ENCODE data around the gene LRRC23.
A peak's percentile ranks its signal among the peaks of the same experiment; 100 is the strongest.
"Not testable (repeated sequence)": the region's sequence is repeated elsewhere in the genome, so short reads cannot be mapped to it uniquely, and the experiment has no call there.

The LRRC23 gene, protein sequence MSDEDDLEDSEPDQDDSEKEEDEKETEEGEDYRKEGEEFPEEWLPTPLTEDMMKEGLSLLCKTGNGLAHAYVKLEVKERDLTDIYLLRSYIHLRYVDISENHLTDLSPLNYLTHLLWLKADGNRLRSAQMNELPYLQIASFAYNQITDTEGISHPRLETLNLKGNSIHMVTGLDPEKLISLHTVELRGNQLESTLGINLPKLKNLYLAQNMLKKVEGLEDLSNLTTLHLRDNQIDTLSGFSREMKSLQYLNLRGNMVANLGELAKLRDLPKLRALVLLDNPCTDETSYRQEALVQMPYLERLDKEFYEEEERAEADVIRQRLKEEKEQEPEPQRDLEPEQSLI

DNA sequence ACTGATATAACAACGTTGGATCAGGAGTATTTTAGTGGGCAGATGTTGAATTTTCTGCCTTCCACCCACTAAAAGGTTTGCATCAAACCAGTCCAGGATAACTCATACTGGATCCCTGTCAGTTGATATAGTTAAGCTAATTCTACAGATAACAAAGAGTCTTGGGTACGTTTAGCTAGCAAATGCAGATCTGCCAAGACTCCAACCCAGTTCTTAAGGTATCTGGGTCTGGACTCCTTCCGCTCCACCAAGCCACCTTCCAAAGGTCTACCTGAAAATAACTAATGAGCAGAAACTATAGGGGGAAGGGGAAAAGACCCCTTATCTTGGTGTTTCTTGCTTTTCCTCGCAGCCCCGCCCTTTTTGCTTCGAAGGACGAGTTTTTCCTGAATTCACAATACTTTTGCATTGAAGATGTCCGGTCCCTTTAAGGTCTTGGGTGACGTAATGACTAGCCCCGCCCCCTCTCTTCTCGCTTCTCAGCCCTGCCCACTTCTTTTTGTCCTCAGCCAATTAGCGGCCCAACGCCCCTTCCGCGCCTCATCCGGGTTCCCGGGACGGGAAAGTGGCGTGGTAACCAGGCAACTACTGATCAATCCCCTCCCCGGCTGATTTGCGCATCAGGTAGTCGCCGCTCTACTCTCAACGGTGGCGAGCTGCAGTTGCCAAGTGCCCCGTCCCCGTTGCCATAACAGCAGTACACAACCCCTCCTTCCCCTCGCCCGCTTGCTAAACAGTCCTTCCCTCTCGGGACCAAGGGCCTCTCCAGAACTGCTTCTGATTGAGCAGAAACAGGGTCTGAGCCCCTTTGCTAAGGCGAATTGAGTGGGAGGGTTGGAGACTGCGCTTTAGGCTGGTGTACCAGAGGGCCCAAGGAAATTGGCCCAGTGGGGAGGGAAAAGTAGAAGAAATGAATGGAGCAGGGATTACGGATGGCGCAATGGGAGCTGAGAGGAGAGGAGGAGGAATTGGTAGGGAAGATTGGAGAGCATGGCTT is at the start of gene LRRC23:
TSS of gene LRRC23 (plus strand) at position 543 of the 997 bp plus-strand sequence. CDS start 812 bp downstream, outside the sequence.
- DNase-seq = peak; percentile 95

DNA sequence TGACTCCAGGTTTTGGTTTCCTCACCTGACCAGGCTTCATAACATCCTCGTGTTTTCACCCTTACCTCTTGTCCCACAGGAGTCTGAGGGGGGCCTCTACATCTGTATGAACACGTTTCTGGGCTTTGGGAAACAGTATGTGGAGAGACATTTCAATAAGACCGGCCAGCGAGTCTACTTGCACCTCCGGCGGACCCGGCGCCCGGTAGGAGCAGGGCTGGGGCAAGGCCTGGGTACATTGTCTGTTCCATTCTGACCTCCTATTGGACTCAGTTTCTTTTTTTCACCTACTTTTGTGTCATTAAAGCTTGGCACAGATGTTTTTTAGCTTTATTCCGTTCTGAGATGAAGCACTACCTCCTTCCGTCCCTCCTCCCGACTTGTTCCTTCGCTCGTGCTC is 49.3 kb upstream of the LRRC23 start:
- DNase-seq = no peak

DNA sequence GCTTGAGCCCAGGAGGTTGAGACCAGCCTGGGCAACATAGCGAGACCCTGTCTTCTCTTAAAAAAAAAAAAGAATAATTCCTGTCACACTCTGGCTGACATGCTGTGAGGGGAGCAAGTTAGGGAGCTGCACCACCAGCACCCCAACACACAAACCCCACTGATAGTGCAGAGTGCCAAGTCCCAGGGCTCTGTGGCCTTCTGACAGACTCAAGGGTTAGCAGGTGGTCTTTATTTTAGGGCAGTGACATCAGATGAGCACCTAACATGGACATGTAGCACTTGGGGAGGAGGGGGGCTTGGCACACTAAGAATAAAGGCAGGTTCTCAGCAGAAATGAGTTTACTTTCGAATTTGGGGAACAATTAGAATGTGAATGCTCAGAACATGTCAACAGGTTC is 45.8 kb upstream of the LRRC23 start:
- DNase-seq = no peak

DNA sequence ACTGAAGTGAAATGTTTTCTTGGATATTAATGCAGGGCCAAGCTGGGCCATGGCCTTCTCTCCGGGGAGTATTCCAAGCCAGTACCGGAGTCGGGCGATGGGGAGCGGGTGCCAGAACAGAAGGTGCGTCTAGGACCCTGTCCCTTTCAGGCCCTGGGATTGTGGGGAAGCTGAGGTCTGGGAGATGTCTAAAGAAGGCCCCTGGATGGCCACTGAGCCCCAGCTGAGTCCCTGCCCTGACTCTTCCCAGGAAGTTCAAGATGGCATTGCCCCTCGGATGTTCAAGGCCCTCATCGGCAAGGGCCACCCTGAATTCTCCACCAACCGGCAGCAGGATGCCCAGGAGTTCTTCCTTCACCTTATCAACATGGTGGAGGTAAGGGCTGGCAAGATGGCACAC is 44.5 kb upstream of the LRRC23 start:
- no peak for DNase-seq

DNA sequence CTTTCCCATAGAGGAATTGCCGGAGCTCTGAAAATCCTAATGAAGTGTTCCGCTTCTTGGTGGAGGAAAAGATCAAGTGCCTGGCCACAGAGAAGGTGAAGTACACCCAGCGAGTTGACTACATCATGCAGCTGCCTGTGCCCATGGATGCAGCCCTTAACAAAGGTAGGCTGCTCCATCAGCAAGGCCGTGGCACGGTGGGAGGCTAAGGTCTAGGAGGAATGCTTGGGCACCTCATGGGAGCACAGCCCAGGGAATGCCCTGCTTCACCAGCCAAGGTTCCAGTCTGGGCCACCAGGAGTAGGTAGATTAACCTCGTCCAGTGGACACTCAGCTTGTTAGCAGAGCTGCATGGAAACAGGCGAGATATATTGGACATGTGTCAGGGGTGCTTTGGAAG is 43.7 kb upstream of the LRRC23 start:
- no peak for DNase-seq

DNA sequence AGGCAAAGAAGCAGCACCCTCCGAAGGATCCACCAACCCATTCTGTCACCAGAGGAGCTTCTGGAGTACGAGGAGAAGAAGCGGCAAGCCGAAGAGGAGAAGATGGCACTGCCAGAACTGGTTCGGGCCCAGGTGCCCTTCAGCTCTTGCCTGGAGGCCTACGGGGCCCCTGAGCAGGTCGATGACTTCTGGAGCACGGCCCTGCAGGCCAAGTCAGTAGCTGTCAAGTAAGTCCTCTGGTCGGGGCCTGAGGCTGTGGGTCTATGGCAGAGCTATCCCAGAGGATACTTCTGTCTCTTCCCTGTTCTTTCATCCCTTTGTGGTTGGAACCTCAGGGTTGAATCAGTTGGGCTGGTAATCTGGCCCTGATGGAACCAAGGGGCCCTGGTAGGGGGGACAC is 43.2 kb upstream of the LRRC23 start:
- DNase-seq = no peak

DNA sequence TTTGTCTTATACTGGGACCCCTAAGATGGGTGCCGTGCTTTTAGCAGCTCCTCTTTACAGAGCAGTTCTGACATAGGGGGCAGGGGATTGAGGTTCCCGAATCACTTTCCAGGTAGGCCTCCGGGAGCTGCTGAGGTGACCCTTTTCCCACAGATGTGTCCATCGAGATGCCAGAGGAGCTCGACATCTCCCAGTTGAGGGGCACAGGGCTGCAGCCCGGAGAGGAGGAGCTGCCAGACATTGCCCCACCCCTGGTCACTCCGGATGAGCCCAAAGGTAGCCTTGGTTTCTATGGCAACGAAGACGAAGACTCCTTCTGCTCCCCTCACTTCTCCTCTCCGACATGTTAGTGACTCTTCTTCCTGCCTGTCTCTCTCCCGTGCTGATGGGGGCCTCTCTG is 41.6 kb upstream of the LRRC23 start:
- DNase-seq = no peak

DNA sequence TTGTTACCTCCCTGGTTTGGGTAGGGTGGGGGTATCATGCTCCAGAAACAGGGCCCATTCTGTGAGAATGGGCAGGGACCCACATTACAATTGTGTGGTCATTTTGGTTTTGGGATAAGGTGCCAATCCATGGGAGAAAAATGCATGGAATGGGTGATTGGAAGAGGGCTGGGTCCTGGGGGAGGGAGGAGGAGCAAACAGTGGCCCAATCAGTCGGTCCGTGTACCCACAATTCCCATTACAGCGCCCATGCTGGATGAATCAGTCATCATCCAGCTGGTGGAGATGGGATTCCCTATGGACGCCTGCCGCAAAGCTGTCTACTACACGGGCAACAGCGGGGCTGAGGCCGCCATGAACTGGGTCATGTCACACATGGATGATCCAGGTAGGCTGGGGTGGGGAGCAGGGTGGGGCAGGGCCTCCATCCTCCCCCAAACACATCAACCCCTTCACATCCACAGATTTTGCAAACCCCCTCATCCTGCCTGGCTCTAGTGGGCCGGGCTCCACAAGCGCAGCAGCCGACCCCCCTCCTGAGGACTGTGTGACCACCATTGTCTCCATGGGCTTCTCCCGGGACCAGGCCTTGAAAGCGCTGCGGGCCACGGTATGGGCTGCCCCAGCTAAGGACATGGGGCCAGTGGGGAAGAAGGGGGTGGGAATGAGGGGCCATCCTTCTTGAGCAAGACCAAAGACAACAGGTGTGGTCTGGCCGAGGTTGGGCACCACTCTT is 40.9 kb upstream of the LRRC23 start:
- no peak for DNase-seq

DNA sequence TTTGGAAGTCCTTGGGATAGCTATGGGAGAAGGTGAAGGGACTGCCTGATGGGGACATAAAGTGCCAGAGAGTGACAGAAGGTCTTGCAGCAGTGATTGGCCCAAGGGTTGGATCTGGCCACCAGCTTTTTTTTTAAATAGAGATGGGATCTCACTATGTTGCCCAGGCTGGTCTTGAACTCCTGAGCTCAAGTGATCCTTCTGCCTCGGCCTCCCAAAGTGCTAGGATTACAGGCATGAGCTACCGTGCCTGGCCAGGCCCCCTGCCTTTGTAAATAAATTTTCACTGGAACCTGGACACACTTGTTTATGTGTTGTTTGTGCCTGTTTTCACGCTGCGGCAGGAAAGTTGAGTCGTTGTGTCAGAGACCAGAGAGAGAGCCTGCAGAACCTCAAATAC is 39.3 kb upstream of the LRRC23 start:
- DNase-seq = not testable (repeated sequence)

DNA sequence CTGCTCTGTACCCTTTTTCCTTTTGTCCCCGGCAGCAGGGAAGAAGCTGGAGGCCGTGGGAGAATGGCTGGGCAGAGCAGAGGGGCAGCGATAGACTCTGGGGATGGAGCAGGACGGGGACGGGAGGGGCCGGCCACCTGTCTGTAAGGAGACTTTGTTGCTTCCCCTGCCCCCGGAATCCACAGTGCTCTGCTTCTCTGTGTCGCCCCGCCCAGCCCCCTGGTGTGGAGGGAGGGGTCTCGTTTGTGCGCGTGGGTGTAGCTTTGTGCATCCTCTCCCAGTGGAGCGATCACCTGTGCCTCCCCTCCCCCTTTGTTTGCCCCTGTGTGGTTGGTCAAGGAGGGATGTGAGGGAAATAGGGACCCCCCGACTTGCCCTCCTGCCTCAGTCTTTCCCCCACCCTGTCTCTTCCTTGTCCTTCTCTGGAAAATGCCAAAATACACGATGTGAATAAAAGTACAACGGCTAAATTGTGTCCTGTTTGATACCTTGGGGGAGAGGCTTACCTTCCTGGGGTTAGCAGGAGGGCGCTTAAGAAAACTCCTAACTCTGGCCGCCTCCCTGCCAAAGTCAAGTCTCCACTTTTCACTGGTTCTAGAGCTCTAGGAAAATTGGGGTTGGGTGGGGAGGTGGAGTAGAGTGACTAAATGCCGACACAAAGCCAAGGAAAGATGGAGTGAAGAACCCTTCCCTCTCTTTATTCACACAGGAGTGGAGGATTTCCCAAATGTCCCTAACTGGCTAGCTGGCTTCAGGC is 38.3 kb upstream of the LRRC23 start:
- DNase-seq = no peak

DNA sequence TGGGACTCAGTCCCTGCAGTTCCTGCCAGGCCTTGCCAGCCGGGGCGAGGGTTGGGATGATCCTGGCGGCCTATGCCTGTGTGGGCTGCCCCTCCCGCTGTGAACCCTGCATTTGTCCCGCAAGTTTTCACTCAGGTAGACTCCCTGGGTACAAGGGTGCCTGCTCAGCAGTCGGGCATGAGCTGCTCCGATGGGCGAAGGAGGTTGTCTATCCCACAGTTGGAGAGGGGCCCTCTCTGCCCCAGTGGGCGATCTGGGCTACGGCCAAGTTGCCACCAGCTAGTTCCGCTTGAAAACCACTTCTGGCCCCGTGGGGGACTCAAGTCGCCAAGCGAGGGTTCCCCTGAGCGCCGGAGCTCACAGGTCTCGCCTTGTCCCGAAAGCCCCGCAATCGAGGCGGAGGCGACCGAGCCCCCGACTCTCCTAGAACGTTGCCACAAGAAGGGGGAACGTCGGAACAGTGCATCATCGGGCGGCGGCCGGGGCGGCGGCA is 37.7 kb upstream of the LRRC23 start:
- no peak for DNase-seq

DNA sequence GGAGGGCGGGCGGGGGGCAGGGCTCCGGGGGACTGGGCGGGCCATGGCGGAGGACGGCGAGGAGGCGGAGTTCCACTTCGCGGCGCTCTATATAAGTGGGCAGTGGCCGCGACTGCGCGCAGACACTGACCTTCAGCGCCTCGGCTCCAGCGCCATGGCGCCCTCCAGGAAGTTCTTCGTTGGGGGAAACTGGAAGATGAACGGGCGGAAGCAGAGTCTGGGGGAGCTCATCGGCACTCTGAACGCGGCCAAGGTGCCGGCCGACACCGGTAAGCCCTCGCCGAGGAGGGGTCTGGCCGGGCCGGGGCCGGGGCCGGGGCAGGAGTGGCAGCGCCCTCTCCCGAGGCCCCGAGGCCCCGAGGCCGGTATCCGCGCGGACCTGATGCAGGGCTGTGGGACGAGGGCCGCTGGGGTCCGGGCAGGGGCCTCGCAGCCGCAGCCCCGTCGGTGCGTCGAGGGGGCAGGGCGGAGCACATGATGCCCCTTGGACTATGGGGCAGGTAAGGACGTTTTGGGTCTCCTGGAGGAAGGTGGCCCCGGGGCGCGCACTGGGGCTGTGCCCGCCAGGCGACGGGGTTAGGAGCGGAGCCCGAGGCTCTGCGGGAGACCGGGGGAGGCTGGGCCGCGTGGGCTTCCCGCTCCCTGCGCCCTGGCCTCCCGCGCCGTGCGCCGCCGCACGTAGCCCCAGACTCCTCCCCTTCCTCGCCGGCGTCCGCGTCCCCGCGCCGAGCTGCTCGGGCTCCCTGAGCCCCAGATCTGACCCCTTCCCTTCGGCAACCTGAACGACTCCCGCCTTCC is 37.0 kb upstream of the LRRC23 start, which contains the start of gene TPI1:
TSS of gene TPI1 (plus strand) at position 119 of the 798 bp plus-strand sequence. CDS start at position 155, 36 bp downstream.
- peak; percentile 77 for DNase-seq

DNA sequence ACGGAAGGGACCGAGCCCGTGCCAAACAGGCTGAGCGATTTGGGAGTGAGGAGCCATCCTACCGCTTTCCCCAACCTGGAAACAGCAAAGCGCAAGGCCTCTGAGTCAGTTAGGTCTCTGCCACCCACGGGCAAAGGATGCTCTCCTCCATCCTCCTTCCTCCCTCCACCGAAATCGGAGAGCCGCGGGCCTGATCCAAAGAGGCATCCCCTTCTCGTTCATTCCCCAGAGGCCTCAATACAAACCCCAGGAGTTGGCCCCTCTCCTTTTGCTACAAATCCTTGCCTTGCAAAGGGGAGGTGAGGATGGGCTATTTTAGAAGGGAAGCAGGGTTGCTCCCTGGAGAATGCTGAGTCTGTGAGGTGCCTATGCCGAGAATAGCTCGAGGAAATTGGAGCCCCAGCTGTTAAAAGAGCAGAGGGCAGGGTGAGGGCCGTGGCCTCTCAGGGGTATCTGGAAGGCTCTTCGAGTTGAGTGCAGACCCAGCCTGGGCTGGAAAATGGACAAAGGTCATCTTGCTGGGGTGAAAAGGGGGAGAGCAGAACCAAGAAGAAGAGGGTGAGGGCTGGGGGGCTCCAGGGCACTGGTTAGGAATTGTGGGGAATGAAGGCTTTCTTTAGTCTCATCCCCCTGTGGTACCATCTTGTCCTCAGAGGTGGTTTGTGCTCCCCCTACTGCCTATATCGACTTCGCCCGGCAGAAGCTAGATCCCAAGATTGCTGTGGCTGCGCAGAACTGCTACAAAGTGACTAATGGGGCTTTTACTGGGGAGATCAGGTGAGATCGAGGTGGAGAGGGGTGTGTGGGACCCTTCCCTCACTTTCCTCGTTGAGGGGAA is 36.2 kb upstream of the LRRC23 start:
- DNase-seq = no peak

DNA sequence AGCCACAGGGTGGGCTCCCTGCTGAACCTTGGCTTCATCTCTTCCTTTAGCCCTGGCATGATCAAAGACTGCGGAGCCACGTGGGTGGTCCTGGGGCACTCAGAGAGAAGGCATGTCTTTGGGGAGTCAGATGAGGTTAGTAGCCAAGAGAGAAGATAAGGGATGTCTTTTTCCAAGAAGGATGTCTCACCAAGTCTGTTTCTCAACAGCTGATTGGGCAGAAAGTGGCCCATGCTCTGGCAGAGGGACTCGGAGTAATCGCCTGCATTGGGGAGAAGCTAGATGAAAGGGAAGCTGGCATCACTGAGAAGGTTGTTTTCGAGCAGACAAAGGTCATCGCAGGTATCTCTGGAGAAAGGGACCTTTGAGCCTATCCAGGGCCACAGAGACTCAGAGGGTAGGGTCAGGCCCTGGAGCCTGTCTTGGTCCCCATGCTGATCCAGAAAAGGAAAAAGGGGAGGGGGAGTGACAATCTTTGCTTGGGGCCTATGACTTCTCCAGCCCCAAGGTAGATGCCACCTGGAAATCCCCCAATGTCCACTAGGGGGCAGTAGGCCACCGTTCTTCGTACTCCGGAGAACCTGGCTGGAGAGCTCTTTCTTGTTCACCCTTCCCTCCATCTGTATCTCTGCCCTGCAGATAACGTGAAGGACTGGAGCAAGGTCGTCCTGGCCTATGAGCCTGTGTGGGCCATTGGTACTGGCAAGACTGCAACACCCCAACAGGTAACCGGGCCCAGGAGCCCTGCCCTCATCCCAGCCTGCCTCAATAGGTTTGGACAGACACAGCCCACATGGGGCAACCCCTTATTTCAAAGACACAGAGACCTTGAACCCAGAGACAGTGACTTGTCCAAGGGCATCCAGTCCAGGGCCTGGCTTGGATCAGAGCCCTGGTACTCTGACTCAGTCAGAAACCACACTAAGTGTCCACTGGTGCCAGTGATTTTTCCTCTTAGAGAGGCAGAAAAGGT is 35.3 kb upstream of the LRRC23 start:
- DNase-seq = peak; percentile 69

DNA sequence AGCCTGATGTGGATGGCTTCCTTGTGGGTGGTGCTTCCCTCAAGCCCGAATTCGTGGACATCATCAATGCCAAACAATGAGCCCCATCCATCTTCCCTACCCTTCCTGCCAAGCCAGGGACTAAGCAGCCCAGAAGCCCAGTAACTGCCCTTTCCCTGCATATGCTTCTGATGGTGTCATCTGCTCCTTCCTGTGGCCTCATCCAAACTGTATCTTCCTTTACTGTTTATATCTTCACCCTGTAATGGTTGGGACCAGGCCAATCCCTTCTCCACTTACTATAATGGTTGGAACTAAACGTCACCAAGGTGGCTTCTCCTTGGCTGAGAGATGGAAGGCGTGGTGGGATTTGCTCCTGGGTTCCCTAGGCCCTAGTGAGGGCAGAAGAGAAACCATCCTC is 34.3 kb upstream of the LRRC23 start:
- DNase-seq = not testable (repeated sequence)

DNA sequence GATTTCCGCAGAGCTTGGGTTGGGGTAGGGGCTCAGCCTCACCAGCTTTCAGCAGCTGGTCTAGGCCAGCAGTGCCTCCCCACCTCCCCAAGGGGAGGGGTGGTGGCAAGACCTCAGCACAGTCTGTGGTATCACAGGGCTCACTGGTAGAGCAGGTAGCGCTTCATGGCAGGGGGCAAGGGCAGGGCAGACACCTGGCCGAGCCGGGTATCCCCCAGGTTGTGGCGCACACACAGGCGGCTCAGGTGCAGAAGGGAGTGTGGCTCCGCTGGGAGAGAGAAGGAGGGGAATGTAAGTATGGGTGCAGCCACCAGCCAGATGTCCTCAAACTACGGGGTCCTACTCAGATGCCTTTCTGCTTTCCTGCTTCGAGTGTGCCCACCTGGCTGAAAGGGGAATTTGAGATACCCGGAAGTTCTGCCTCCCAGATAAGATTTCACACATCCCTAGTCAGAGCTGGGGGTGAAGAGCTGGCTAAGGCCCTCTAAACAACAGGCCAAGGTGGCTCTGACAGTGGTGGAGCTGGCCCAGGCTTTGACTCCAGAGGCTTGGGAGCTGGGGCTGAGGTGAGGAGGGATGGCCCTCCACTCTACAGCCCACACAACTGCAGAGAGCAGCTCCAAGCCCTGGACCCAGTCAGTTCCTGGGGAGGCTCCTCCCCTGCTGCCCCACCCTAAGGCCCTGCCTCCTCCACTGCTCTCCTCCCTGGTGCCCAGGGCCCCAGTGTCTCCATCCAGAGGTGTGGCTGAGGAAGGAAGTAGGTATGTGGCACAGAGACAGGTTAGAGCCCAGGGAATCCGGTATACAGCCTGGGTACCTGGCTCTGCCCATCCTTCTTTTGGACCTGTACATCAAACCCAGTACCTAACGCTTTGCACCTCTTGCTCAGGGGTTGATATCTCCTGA is 33.3 kb upstream of the LRRC23 start:
- DNase-seq = no peak

Measured in fibroblast of skin of right quadriceps (primary cell).